Smooth muscle cell (in vitro differentiated cells): ENCODE results near the gene RHOV. TPM values are rescaled to one million over a fixed set of nuclear protein-coding genes. Genes with fewer than 3 reads are reported as not detected.
"Not testable (repeated sequence)": the region's sequence is repeated elsewhere in the genome, so short reads cannot be mapped to it uniquely, and the experiment has no call there.

Source experiments
- DNase-seq: peaks from one replicate; lab custom pipeline; 2025; ENCODE audit not compliant: unreplicated experiment; lab: John Stamatoyannopoulos, UW
- H2AFZ ChIP-seq: fragments of 200-600 bp; sonication (generic); 2 replicates; pipeline ENCODE4 v1.6.0; 2016; ENCODE audit warnings: antibody characterized with exemption, low read depth, mild to moderate bottlenecking
- H3F3A ChIP-seq: fragments of 200-600 bp; sonication (generic); 2 replicates; pipeline ENCODE4 v1.6.0; 2017; ENCODE audit warnings: antibody characterized with exemption, low read depth
- H3K27ac ChIP-seq: fragments of 200-600 bp; sonication (generic); 2 replicates; pipeline ENCODE4 v1.5.1; 2016; ENCODE audit warnings: low read depth, mild to moderate bottlenecking
- H3K27me3 ChIP-seq: fragments of 200-600 bp; sonication (generic); 2 replicates; pipeline ENCODE4 v1.6.1; 2016; ENCODE audit warnings: low read depth, mild to moderate bottlenecking
- H3K36me3 ChIP-seq: fragments of 200-600 bp; sonication (generic); 2 replicates; pipeline ENCODE4 v1.5.1; 2016; ENCODE audit warnings: low read depth
- H3K4me1 ChIP-seq: fragments of 200-600 bp; sonication (generic); 2 replicates; pipeline ENCODE4 v1.5.1; 2016; ENCODE audit warnings: low read depth
- H3K4me2 ChIP-seq: fragments of 200-600 bp; sonication (generic); 2 replicates; pipeline ENCODE4 v1.6.0; 2016; ENCODE audit warnings: mild to moderate bottlenecking
- H3K4me3 ChIP-seq: fragments of 200-600 bp; sonication (generic); 2 replicates; pipeline ENCODE4 v1.5.1; 2016; ENCODE audit warnings: mild to moderate bottlenecking
- H3K79me2 ChIP-seq: fragments of 200-600 bp; sonication (generic); 2 replicates; pipeline ENCODE4 v1.6.0; 2016; ENCODE audit warnings: low read depth, mild to moderate bottlenecking
- H3K9ac ChIP-seq: fragments of 200-600 bp; sonication (generic); 2 replicates; pipeline ENCODE4 v1.6.0; 2016; ENCODE audit warnings: low read depth
- H3K9me3 ChIP-seq: fragments of 200-600 bp; sonication (generic); replicated peaks from 2 replicates; pipeline ENCODE4 v1.5.1; 2016; ENCODE audit warnings: low read depth
- H4K20me1 ChIP-seq: fragments of 200-600 bp; sonication (generic); 2 replicates; pipeline ENCODE4 v1.6.0; 2016; ENCODE audit warnings: low read depth
- CTCF ChIP-seq: fragments of 200-600 bp; sonication (generic); IDR thresholded peaks from 2 replicates; pipeline ENCODE4 v1.5.1; 2017; ENCODE audit warnings: borderline replicate concordance, mild to moderate bottlenecking, antibody characterized with exemption; ENCODE audit not compliant: insufficient read depth, poor library complexity, severe bottlenecking
- WGBS: methylation state at CpG from one replicate; pipeline ENCODE4 v1.1.7; 2016; ENCODE audit warnings: low lambda C conversion rate; 5-methylcytosine and 5-hydroxymethylcytosine counted together
- polyA plus RNA-seq: library from polyadenylated mRNA; unstranded; fragments of >200 nt; fragmentation: Nextera tagmentation; extraction: Ambion mirVana; gene quantifications from 2 replicates; pipeline ENCODE4 v1.2.1, GENCODE V29; 2016
- total RNA-seq: library from RNA; depleted of rRNA; stranded (reverse); fragments of >200 nt; gene quantifications from 2 replicates; pipeline ENCODE4 v1.2.3, GENCODE V29; 2014

RHOV gene
- total and polyA plus RNA-seq, 2 experiments from 2014 or later: 3.0 to 3.3 TPM

DNA sequence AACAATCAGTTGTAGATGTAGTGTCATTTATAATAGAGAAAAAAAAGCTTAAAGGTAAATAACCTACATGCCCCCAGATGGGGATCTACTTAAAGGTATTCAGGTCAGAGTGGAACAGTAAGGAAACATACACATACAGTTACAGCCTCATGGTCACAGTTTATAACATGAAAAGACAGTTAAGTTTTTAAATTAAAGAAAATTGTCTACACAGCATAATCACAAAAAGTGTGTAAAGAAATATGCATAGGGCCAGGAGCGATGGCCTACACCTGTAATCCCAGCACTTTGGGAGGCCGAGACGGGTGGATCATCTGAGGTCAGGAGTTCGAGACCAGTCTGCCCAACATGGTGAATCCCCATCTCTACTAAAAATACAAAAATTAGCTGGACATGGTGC is 6.8 kb downstream of the RHOV start:
- Histone ChIP-seq H3K79me2 (no peaks in the 10 kb centered on the region), H3K36me3 (no peaks in the 10 kb centered on the region), H4K20me1 (no peaks in the 10 kb centered on the region), H3K27me3 (no peaks in the 10 kb centered on the region), H3K27ac (no peak overlapping the region), H3K4me2 (no peak overlapping the region), H3F3A (no peaks in the 10 kb centered on the region), H2AFZ (no peak overlapping the region), H3K4me3 (no peak overlapping the region), H3K4me1 (no peaks in the 10 kb centered on the region), H3K9ac (no peak overlapping the region), H3K9me3 (no peaks in the 10 kb centered on the region)
- no peak for DNase-seq
- WGBS: 96% methylated on average over 4 of the region's 4 CpGs
- no peak for TF ChIP-seq CTCF

- Histone ChIP-seq H3K4me2 (no peak overlapping the region), H3F3A (no peaks in the 10 kb centered on the region), H3K9me3 (no peaks in the 10 kb centered on the region)
These were observed 10.3 kb downstream of the RHOV start for GRCh38 chr15:40863660-40864270.

DNA sequence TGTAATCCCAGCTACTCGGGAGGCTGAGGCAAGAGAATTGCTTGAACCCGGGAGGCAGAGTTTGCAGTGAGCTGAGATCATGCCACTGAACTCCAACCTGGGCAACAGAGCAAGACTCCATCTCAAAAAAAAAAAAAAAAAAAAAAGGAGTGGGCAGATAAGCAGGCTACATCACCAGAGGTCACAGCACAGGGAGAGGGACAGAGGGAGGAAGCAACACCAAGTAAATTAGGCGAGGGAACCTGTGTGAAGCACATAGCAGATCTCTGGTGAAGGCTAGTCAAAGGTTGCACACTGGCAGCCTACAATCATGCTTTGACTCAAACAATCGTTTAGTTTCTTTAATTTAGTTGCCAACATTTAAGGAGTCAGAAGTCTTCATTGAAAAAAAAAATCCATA is 12.9 kb downstream of the RHOV start:
- H3K4me2 ChIP-seq, H3K9ac ChIP-seq, H3K9me3 ChIP-seq, H3K4me3 ChIP-seq, H3F3A ChIP-seq, H3K4me1 ChIP-seq, H2AFZ ChIP-seq, H3K36me3 ChIP-seq, H4K20me1 ChIP-seq, H3K27me3 ChIP-seq, DNase-seq, H3K79me2 ChIP-seq, H3K27ac ChIP-seq: not testable (repeated sequence)
- 87% methylated on average over 4 of the region's 4 CpGs for WGBS

More at GRCh38 chr15:40863660-40864270, 10.3 kb downstream of the RHOV start:
- no peak overlapping the region for H3K4me3 ChIP-seq
- no peak overlapping the region for H2AFZ ChIP-seq
- 64% methylated on average over 4 of the region's 4 CpGs for WGBS
- no peaks in the 10 kb centered on the region for H3K79me2 ChIP-seq
- no peak overlapping the region for H3K27ac ChIP-seq
- no peak overlapping the region for H3K9ac ChIP-seq
- H3K4me1 ChIP-seq: no peaks in the 10 kb centered on the region
- no peaks in the 10 kb centered on the region for H4K20me1 ChIP-seq
- no peak for TF ChIP-seq CTCF
- H3K27me3 ChIP-seq: no peaks in the 10 kb centered on the region
- H3K36me3 ChIP-seq: no peaks in the 10 kb centered on the region
- DNase-seq: no peak

DNA sequence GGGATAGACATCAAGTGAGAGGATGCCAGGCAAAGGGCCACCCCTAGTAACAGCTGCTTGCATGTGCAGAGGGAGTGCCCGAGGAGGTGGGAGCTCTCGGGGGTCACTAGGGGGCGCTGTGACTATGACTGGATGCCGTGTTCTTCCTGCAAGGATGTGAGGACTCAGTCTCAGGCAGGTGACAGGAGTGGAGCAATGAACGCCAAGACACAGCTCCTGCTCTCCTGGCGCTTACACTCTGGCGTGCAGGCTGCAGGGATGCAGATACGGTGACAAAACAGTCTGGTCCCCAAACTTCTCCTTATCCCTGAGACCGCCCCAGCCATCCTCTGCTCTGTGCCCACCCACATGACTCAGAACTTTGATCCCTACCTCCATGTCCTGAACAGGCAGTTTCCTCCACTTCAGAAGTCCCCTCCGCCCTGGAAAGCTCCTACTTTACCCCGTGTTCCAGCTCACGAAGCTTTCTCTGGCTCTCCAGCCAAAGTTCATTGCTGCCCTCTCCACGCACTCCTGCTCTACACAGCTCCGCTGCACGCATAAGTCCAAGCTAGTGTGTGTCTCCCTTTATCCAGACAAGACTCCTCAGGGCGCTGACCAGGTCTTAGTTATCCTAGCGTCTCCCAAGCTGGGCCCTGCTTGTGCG is 14.7 kb downstream of the RHOV start:
- peak; percentile 70 for TF ChIP-seq CTCF
- WGBS: 57% methylated on average over 18 of the region's 18 CpGs
- H3K79me2 ChIP-seq: no peaks in the 10 kb centered on the region
- H3K9me3 ChIP-seq: no peaks in the 10 kb centered on the region
- no peaks in the 10 kb centered on the region for H3K4me1 ChIP-seq
- no peak overlapping the region for H3K4me2 ChIP-seq
- H3K9ac ChIP-seq: no peak overlapping the region
- H3K36me3 ChIP-seq: no peaks in the 10 kb centered on the region
- no peak overlapping the region for H3K27ac ChIP-seq
- H3F3A ChIP-seq: no peaks in the 10 kb centered on the region
- H3K4me3 ChIP-seq: no peak overlapping the region
- peak; percentile 31 for DNase-seq
- H2AFZ ChIP-seq: no peak overlapping the region
- H4K20me1 ChIP-seq: no peaks in the 10 kb centered on the region
- H3K27me3 ChIP-seq: no peaks in the 10 kb centered on the region
